GM12878 (cell line): ENCODE measurements around the gene EGFR. TPM values are rescaled to one million over a fixed set of nuclear protein-coding genes. Genes with fewer than 3 reads are reported as not detected.

ENCODE experiments used
- ATAC-seq: fragments of 200-7000 bp; cut with Tn5 transposase; 3 replicates; pipeline ENCODE4 v1.9.1; 2020; ENCODE audit warnings: mild to moderate bottlenecking, moderate library complexity
- BruUV-seq: library from RNA; stranded (reverse); fragments of 400-500 nt; replicated peaks from 2 replicates; lab custom pipeline; 2021; lab: Mats Ljungman, UMichigan
- CTCF ChIA-PET: fragments of 300-600 bp; sonication (Branson Sonifier 250); formaldehyde crosslinking; extraction: SDS; loops from one replicate; lab custom pipeline; 2021; ENCODE audit warnings: inconsistent platforms; lab: Yijun Ruan, JAX
- POLR2A ChIA-PET: fragments of 350-600 bp; formaldehyde crosslinking; extraction: SDS; loops from one replicate; lab custom pipeline; 2021; ENCODE audit warnings: inconsistent platforms; lab: Charles Lee
- RAD21 ChIA-PET: fragments of 300-600 bp; sonication (Branson Sonifier 250); formaldehyde crosslinking; loops from one replicate; lab custom pipeline; 2023; ENCODE audit warnings: antibody characterized with exemption; ENCODE audit not compliant: unreplicated experiment; lab: Charles Lee
- SMC1A ChIA-PET: fragments of 300-600 bp; sonication (Branson Sonifier 250); formaldehyde crosslinking; loops from one replicate; lab custom pipeline; 2023; ENCODE audit not compliant: unreplicated experiment, uncharacterized antibody; lab: Charles Lee
- DNase-seq: peaks from one replicate; pipeline ENCODE4 v3.0.0-alpha.2; 2011; ENCODE audit warnings: low read depth, low spot score
- FAIRE-seq: peaks from 3 replicates; lab custom pipeline; 2011; peaks lifted over from hg19 to GRCh38; lab: Jason Lieb, UNC
- H2AFZ ChIP-seq: 2 replicates; pipeline ENCODE4 v1.6.0; 2011; ENCODE audit warnings: low read depth, low read length, control low read depth; ENCODE audit not compliant: control insufficient read depth
- H3K27ac ChIP-seq: 2 replicates; pipeline ENCODE4 v1.5.1; 2011; ENCODE audit warnings: control low read depth; ENCODE audit not compliant: control insufficient read depth, insufficient read depth
- H3K27me3 ChIP-seq, 2 experiments: replicated peaks in 1 of 2; 2 replicates each; pipeline versions ENCODE4 v1.6.0 to v1.6.1; 2011; ENCODE audit warnings: low read length in 1 of 2; ENCODE audit not compliant: control insufficient read depth in 2 of 2, insufficient read depth in 2 of 2
- H3K36me3 ChIP-seq, 2 experiments: 2 replicates each; pipeline ENCODE4 v1.5.1; 2011; ENCODE audit warnings: low read length in 1 of 2; ENCODE audit not compliant: control insufficient read depth in 2 of 2, insufficient read depth in 2 of 2
- H3K4me1 ChIP-seq: 2 replicates; pipeline ENCODE4 v1.6.1; 2011; ENCODE audit warnings: mild to moderate bottlenecking, low read length, moderate library complexity, mixed read lengths; ENCODE audit not compliant: control insufficient read depth, insufficient read depth
- H3K4me2 ChIP-seq: 2 replicates; pipeline ENCODE4 v1.6.0; 2011; ENCODE audit warnings: control low read depth; ENCODE audit not compliant: control insufficient read depth, insufficient read depth
- H3K4me3 ChIP-seq: fragments of 200-600 bp; sonication (generic); 2 replicates; pipeline ENCODE4 v1.5.1; 2016
- H3K79me2 ChIP-seq: 2 replicates; pipeline ENCODE4 v1.6.0; 2011; ENCODE audit warnings: low read length; ENCODE audit not compliant: control insufficient read depth, insufficient read depth
- H3K9ac ChIP-seq: 2 replicates; pipeline ENCODE4 v1.8.0; 2011; ENCODE audit warnings: low read length, control low read depth, mixed read lengths; ENCODE audit not compliant: control insufficient read depth, insufficient read depth
- H3K9me3 ChIP-seq: replicated peaks from 3 replicates; pipeline ENCODE4 v1.5.1; 2011; ENCODE audit warnings: mild to moderate bottlenecking, low read length; ENCODE audit not compliant: control insufficient read depth, insufficient read depth
- H4K20me1 ChIP-seq: 2 replicates; pipeline ENCODE4 v1.6.0; 2011; ENCODE audit not compliant: control insufficient read depth, insufficient read depth
- BHLHE40 ChIP-seq, 2 experiments: fragments of 450-650 bp in 1 of 2; IDR thresholded peaks; 2 replicates each; pipeline ENCODE4 v1.6.1; 2011 to 2017; ENCODE audit warnings: low read depth in 2 of 2, borderline replicate concordance in 1 of 2, improper control_type of control experiment in 1 of 2, low read length in 1 of 2, mild to moderate bottlenecking in 1 of 2
- CREB1 ChIP-seq: IDR thresholded peaks from 2 replicates; pipeline ENCODE4 v1.6.1; 2012; ENCODE audit warnings: low read depth, mild to moderate bottlenecking, inconsistent platforms
- GABPA ChIP-seq: IDR thresholded peaks from 2 replicates; pipeline ENCODE4 v1.6.1; 2014; ENCODE audit warnings: antibody characterized with exemption, low read depth, mild to moderate bottlenecking, inconsistent platforms
- IKZF1 ChIP-seq: fragments of 450-650 bp; conservative IDR thresholded peaks from 2 replicates; pipeline ENCODE4 v1.6.1; 2017; ENCODE audit warnings: antibody characterized with exemption, mild to moderate bottlenecking
- NR2F1 ChIP-seq: fragments of 450-650 bp; conservative IDR thresholded peaks from 2 replicates; pipeline ENCODE4 v1.6.1; 2017; ENCODE audit warnings: mild to moderate bottlenecking
- SREBF1 ChIP-seq: IDR thresholded peaks from 2 replicates; pipeline ENCODE4 v1.6.1; 2012; ENCODE audit warnings: mild to moderate bottlenecking, low read length
- WGBS: methylation state at CpG from one replicate; pipeline ENCODE4 v1.1.6; 2016; ENCODE audit warnings: low lambda C conversion rate; ENCODE audit not compliant: insufficient replicate concordance, insufficient coverage; ENCODE audit errors: missing lambda C conversion rate; 5-methylcytosine and 5-hydroxymethylcytosine counted together
- in situ Hi-C: fragments of 300-500 bp; cut with MboI; formaldehyde crosslinking; loops from 9 replicates; pipeline ENCODE4 v1.14.3; 2018; ENCODE audit warnings: mixed read lengths
- intact Hi-C: fragments of 100-400 bp; cut with micrococcal nuclease; formaldehyde crosslinking; loops from one replicate; pipeline ENCODE4 v1.14.2; 2022; ENCODE audit not compliant: unreplicated experiment
- polyA plus RNA-seq, 11 experiments: library from polyadenylated mRNA; depleted of rRNA in 4 of 11; unstranded in 6 of 11; stranded (reverse) in 5 of 11; fragments of >200 nt; fragmentation: Nextera tagmentation in 4 of 11; fragmentation: Illumina TruSeq in 1 of 11; extraction: Ambion mirVana in 4 of 11; extraction: Trizol in 1 of 11; gene quantifications; 1 replicate in 1 of 11; 2 replicates in 10 of 11; pipeline versions ENCODE4 v1.2.1 to v1.2.3, GENCODE V29; 2011 to 2016; ENCODE audit warnings: inconsistent platforms in 2 of 11, missing spikeins in 2 of 11, low read depth in 1 of 11
- total RNA-seq, 4 experiments: library from RNA; depleted of rRNA in 3 of 4; stranded (reverse); fragments of >200 nt in 3 of 4; fragmentation: Illumina TruSeq in 1 of 4; extraction: Trizol in 1 of 4; gene quantifications; 2 replicates each; pipeline versions ENCODE4 v1.2.1 to v1.2.3, GENCODE V29; 2013 to 2021

The EGFR gene
- total and polyA plus RNA-seq, 10 of the 15 experiments (the other 5 are each of a cell fraction or from before 2014, with no cell fraction given), result 0.01 to 0.31 TPM; not detected in 8

- Histone ChIP-seq H3K36me3 (no peaks in the 10 kb centered on the region), H3K27ac (no peak overlapping the region), H2AFZ (no peak overlapping the region), H3K27me3 (no peaks in the 10 kb centered on the region), H3K4me3 (no peak overlapping the region), H3K4me1 (peaks cover 12% of the 10 kb centered on the region), H4K20me1 (no peaks in the 10 kb centered on the region), H3K4me2 (no peak overlapping the region), H3K9me3 (no peaks in the 10 kb centered on the region; the same call in 2 of the 3 replicates), H3K9ac (no peak overlapping the region), H3K79me2 (no peaks in the 10 kb centered on the region)
- FAIRE-seq, result no peak
- no TSS peak for BruUV-seq
- SMC1A ChIA-PET, result no interaction called here
- RAD21 ChIA-PET, result no interaction called here
- intact Hi-C loops (loop anchor here (10.0 kb wide), 2 partner anchors 176 to 486 kb away; no protein-coding TSS in a partner anchor), in situ Hi-C loops (no loop called here)
- TF ChIP-seq BHLHE40 (IDR thresholded peaks at IDR 0.05; ENCODE audit: borderline replicate concordance in 1 of 2, low read depth in 2 of 2, low read length in 1 of 2) (peak in 1 of 2 experiments; percentile 20; a peak in 1 of 4 replicates), GABPA (no peak)
- ATAC-seq, result no peak
- CTCF ChIA-PET, result no interaction called here
- no peak for DNase-seq
- 79% methylated on average over 39 of the region's 42 CpGs for WGBS
- POLR2A ChIA-PET, result interaction anchor here (1.2 kb wide), 1 partner anchor 7 kb away, joined by 5 read pairs; no protein-coding TSS in a partner anchor
Observed at GRCh38 chr7:55078465-55079372, 59.9 kb downstream of the EGFR start.

- no peak for ATAC-seq
- no peak overlapping the region for H3K4me2 ChIP-seq
- H3K4me3 ChIP-seq, result no peak overlapping the region
- H3K79me2 ChIP-seq, result no peaks in the 10 kb centered on the region
- no peak for DNase-seq
- H3K36me3 ChIP-seq, result no peaks in the 10 kb centered on the region
- no peaks in the 10 kb centered on the region for H4K20me1 ChIP-seq
- peaks cover under 1% of the 10 kb centered on the region for H3K4me1 ChIP-seq
- in situ Hi-C loops (no loop called here), intact Hi-C loops (loop anchor here (10.0 kb wide), 2 partner anchors 175 to 485 kb away; no protein-coding TSS in a partner anchor)
- SMC1A ChIA-PET, result interaction anchor here (1.5 kb wide), 1 partner anchor 9 kb away, joined by 6 read pairs; no protein-coding TSS in a partner anchor
- H3K9me3 ChIP-seq, result no peaks in the 10 kb centered on the region; the same call in 2 of the 3 replicates
- no peak for FAIRE-seq
- H3K27ac ChIP-seq, result no peak overlapping the region
- CTCF ChIA-PET, result interaction anchor here (0.9 to 1.1 kb wide), 2 partner anchors 12 to 175 kb away, joined by 3 to 4 read pairs; no protein-coding TSS in a partner anchor
- RAD21 ChIA-PET, result no interaction called here
- no peak overlapping the region for H2AFZ ChIP-seq
- H3K27me3 ChIP-seq, result no peaks in the 10 kb centered on the region
- POLR2A ChIA-PET, result no interaction called here
- no peak overlapping the region for H3K9ac ChIP-seq
- BruUV-seq, result no TSS peak
- TF ChIP-seq CREB1, result no peak
- TF ChIP-seq IKZF1, result no peak
- no peak for TF ChIP-seq SREBF1
- TF ChIP-seq NR2F1, result no peak
Observed at GRCh38 chr7:55080000-55080623, 61.3 kb downstream of the EGFR start.
